ENCODE results near the gene LPP. TPM values are rescaled to one million over a fixed set of nuclear protein-coding genes. Genes with fewer than 3 reads are reported as not detected.

The LPP gene
- total and polyA plus RNA-seq, 8 donors = 4.9 to 84.4 (median 45.9) TPM

GRCh38 chr3:188241883-188242282 is 87.9 kb downstream of the LPP start:
- 93 to 94% methylated on average over 3 of the region's 3 CpGs for WGBS, 2 donors
- Histone ChIP-seq H3K4me1 (peaks cover 0 to 4% (median 0%) of the 10 kb centered on the region in 3 donors), H3K36me3 (no peaks in the 10 kb centered on the region), H3K4me3 (no peak overlapping the region), H3K27me3 (no peaks in the 10 kb centered on the region), H3K27ac (no peak overlapping the region), H3K9me3 (no peaks in the 10 kb centered on the region)
- ATAC-seq (no peak), FAIRE-seq (no peak), DNase-seq (no peak)
- intact Hi-C loops (cut with DNase I) = no loop called here
- TF ChIP-seq CTCF (IDR thresholded peaks at IDR 0.05) = no peak

GRCh38 chr3:188242436-188243123 is 88.6 kb downstream of the LPP start:
- peak in 3 of 4 donors; percentile 18 to 26 (median 18) for ATAC-seq
- H3K36me3 ChIP-seq = no peaks in the 10 kb centered on the region
- H3K4me3 ChIP-seq = no peak overlapping the region
- no peak for FAIRE-seq
- peaks cover 0 to 4% (median 0%) of the 10 kb centered on the region in 3 donors for H3K4me1 ChIP-seq
- intact Hi-C loops (cut with DNase I) = no loop called here
- no peaks in the 10 kb centered on the region for H3K9me3 ChIP-seq
- H3K27ac ChIP-seq = no peak overlapping the region
- H3K27me3 ChIP-seq = no peaks in the 10 kb centered on the region
- TF ChIP-seq CTCF (IDR thresholded peaks at IDR 0.05) = no peak
- no peak for DNase-seq
- WGBS, 2 donors = 63 to 71% methylated on average over 3 of the region's 3 CpGs

- no peaks in the 10 kb centered on the region for H3K36me3 ChIP-seq
- 88 to 90% methylated on average over 9 of the region's 9 CpGs for WGBS, 2 donors
- no peaks in the 10 kb centered on the region for H3K9me3 ChIP-seq
- TF ChIP-seq CTCF (IDR thresholded peaks at IDR 0.05) = no peak
- H3K27ac ChIP-seq = no peak overlapping the region
- H3K4me1 ChIP-seq = peaks cover 0 to 4% (median under 1%) of the 10 kb centered on the region in 3 donors
- H3K27me3 ChIP-seq = no peaks in the 10 kb centered on the region
- intact Hi-C loops (cut with DNase I) = no loop called here
- ATAC-seq (no peak), FAIRE-seq (no peak), DNase-seq (no peak)
- H3K4me3 ChIP-seq = no peak overlapping the region
These were observed 89.3 kb downstream of the LPP start for GRCh38 chr3:188243124-188243795.

- ATAC-seq (peak in 1 of 4 donors; percentile 31), DNase-seq (no peak), FAIRE-seq (no peak)
- Histone ChIP-seq H3K27ac (no peak overlapping the region), H3K9me3 (no peaks in the 10 kb centered on the region), H3K36me3 (no peaks in the 10 kb centered on the region), H3K4me3 (no peak overlapping the region), H3K27me3 (no peaks in the 10 kb centered on the region), H3K4me1 (peaks cover 0 to 4% (median 3%) of the 10 kb centered on the region in 3 donors)
- whole genome bisulfite sequencing, 2 donors = 87 to 98% methylated on average over 2 of the region's 2 CpGs
- intact Hi-C loops (cut with DNase I) = no loop called here
- no peak for TF ChIP-seq CTCF (IDR thresholded peaks at IDR 0.05)
These were observed 90.5 kb downstream of the LPP start for GRCh38 chr3:188244395-188244861.

- no peaks in the 10 kb centered on the region for H3K27me3 ChIP-seq
- intact Hi-C loops (cut with DNase I) = no loop called here
- WGBS, 2 donors = 89 to 90% methylated on average over 2 of the region's 2 CpGs
- no peak for ATAC-seq
- no peak for TF ChIP-seq CTCF (IDR thresholded peaks at IDR 0.05)
- no peak overlapping the region for H3K4me3 ChIP-seq
- peaks cover 0 to 4% (median 0%) of the 10 kb centered on the region in 3 donors for H3K4me1 ChIP-seq
- DNase-seq = no peak
- H3K9me3 ChIP-seq = no peaks in the 10 kb centered on the region
- H3K36me3 ChIP-seq = no peaks in the 10 kb centered on the region
- H3K27ac ChIP-seq = no peak overlapping the region
- FAIRE-seq = no peak
These were observed 92.9 kb downstream of the LPP start for GRCh38 chr3:188246905-188247304.
